Measurements from ENCODE around the gene PTPRK.

DNA sequence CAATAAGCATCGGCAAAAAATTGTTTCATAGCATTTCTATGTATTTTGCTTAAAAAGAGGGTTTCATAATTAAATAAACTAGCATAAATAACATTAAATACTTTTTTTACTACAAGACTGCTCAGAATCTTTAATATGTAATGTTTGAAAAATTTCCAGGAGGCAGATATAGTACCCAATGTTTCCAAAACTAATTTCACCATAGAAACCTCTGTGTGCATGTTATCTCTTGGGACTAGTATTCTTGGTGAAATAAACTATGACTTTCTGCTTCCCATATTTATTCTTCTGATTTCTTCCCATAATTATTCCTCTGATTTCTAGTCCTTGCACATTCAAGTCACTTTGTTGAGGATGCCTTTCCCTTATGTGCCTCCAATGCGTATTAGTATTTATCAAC lies 94.5 kb downstream of the PTPRK start:
- no peak for TF ChIP-seq CTCF (conservative IDR thresholded peaks at IDR 0.05 in 1 of 2, IDR thresholded peaks at IDR 0.05 in 1 of 2; ENCODE audit: extremely low read depth in 1 of 2, insufficient read depth in 1 of 2, low read depth in 1 of 2, low read length in 2 of 2)
- no peak for TF ChIP-seq EZH2 (IDR thresholded peaks at IDR 0.05; ENCODE audit: borderline replicate concordance, low read length)
